ENCODE results near the gene LMAN2L.

LMAN2L gene

GRCh38 chr2:96687266-96687665 lies 52.6 kb downstream of the LMAN2L start:
- Histone ChIP-seq H3K4me2 (ENCODE audit: low read length) (no peak overlapping the region), H3K9me3 (ENCODE audit: control insufficient read depth, insufficient read depth, low read length) (no peaks in the 10 kb centered on the region), H3K9me2 (replicated peaks; ENCODE audit: control insufficient read depth, low read length) (no peaks in the 10 kb centered on the region), H3K27me3 (ENCODE audit: control insufficient read depth, low read length) (peaks cover 3% of the 10 kb centered on the region), H3K4me3 (ENCODE audit: low read length) (no peak overlapping the region), H3K4me1 (ENCODE audit: control insufficient read depth, low read length) (no peaks in the 10 kb centered on the region), H3K36me3 (ENCODE audit: control insufficient read depth, low read length) (no peaks in the 10 kb centered on the region), H3K27ac (ENCODE audit: low read depth, low read length) (no peak overlapping the region), H3F3A (ENCODE audit: control insufficient read depth, insufficient read depth) (no peaks in the 10 kb centered on the region), H3K79me2 (ENCODE audit: control insufficient read depth, low read length) (no peaks in the 10 kb centered on the region), H4K20me1 (ENCODE audit: control insufficient read depth, insufficient read depth, low read depth, low read length) (no peaks in the 10 kb centered on the region)
- no peak for TF ChIP-seq CTCF (IDR thresholded peaks at IDR 0.05; ENCODE audit: low read depth, low read length, poor library complexity, severe bottlenecking)
- no peak for TF ChIP-seq EZH2phosphoT487 (IDR thresholded peaks at IDR 0.05; ENCODE audit: borderline replicate concordance, low read length)

DNA sequence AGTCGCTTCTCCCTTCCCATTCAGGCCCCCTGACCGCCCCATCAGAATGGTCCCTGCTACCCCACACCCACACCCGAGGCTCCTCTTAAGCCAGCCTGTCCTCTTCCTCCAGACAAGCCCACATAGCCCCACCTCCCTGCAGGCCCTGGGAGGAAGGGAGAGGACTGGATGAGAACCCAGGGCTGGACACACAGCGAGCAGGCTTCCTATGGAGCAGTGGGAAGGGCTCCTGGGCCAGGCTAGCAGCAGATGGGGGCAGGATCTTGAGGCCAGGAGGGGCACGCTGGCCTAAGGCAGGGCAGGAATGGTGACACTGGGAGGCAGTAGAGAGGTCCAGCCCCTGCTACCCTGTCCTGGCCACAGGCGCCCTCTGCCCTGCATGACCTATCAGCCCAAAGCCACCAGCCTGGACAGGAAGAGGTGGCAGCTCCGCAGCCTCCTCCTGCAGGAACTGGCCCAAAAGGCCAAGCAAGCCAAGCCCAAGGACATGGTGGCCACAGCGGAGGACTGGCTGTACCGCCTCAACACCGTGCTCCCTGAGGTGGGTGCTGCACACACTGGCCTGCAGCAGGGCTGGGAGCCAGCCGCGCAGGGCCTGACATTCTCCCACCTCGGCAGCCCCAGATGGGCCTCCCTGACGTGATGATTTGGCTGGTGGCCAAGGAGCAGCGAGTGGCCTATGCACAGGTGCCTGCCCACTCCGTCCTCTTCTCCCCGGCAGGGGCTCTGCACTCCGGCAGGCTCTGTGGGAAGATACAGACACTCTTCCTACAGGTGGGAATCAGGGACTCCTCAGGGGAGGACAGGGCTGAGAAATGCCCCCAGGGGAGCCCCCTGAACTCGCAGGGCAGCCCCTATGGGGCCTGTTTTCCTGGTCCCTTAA lies 54.0 kb downstream of the LMAN2L start:
- no peak for TF ChIP-seq EZH2phosphoT487 (IDR thresholded peaks at IDR 0.05; ENCODE audit: borderline replicate concordance, low read length)
- no peaks in the 10 kb centered on the region for H3K79me2 ChIP-seq (ENCODE audit: control insufficient read depth, low read length)
- no peak overlapping the region for H3K4me3 ChIP-seq (ENCODE audit: low read length)
- H3K9me2 ChIP-seq (replicated peaks; ENCODE audit: control insufficient read depth, low read length), result no peaks in the 10 kb centered on the region
- no peak overlapping the region for H3K27ac ChIP-seq (ENCODE audit: low read depth, low read length)
- no peaks in the 10 kb centered on the region for H3F3A ChIP-seq (ENCODE audit: control insufficient read depth, insufficient read depth)
- no peaks in the 10 kb centered on the region for H4K20me1 ChIP-seq (ENCODE audit: control insufficient read depth, insufficient read depth, low read depth, low read length)
- no peaks in the 10 kb centered on the region for H3K9me3 ChIP-seq (ENCODE audit: control insufficient read depth, insufficient read depth, low read length)
- H3K27me3 ChIP-seq (ENCODE audit: control insufficient read depth, low read length), result peaks cover 3% of the 10 kb centered on the region
- no peaks in the 10 kb centered on the region for H3K36me3 ChIP-seq (ENCODE audit: control insufficient read depth, low read length)
- no peaks in the 10 kb centered on the region for H3K4me1 ChIP-seq (ENCODE audit: control insufficient read depth, low read length)
- H3K4me2 ChIP-seq (ENCODE audit: low read length), result no peak overlapping the region

GRCh38 chr2:96684883-96685576 lies 54.8 kb downstream of the LMAN2L start:
- no peaks in the 10 kb centered on the region for H3K36me3 ChIP-seq (ENCODE audit: control insufficient read depth, low read length)
- H3K27me3 ChIP-seq (ENCODE audit: control insufficient read depth, low read length), result peaks cover 5% of the 10 kb centered on the region
- no peaks in the 10 kb centered on the region for H3K9me2 ChIP-seq (replicated peaks; ENCODE audit: control insufficient read depth, low read length)
- H3K4me2 ChIP-seq (ENCODE audit: low read length), result no peak overlapping the region
- no peaks in the 10 kb centered on the region for H3K79me2 ChIP-seq (ENCODE audit: control insufficient read depth, low read length)
- no peak overlapping the region for H3K27ac ChIP-seq (ENCODE audit: low read depth, low read length)
- no peaks in the 10 kb centered on the region for H3K9me3 ChIP-seq (ENCODE audit: control insufficient read depth, insufficient read depth, low read length)
- no peaks in the 10 kb centered on the region for H3F3A ChIP-seq (ENCODE audit: control insufficient read depth, insufficient read depth)
- H3K4me1 ChIP-seq (ENCODE audit: control insufficient read depth, low read length), result no peaks in the 10 kb centered on the region
- no peak overlapping the region for H3K4me3 ChIP-seq (ENCODE audit: low read length)
- H4K20me1 ChIP-seq (ENCODE audit: control insufficient read depth, insufficient read depth, low read depth, low read length), result no peaks in the 10 kb centered on the region
- TF ChIP-seq CTCF (IDR thresholded peaks at IDR 0.05; ENCODE audit: low read depth, low read length, poor library complexity, severe bottlenecking), result no peak

Measured in DOHH2 (cell line).